Panc1 (cell line): ENCODE data around the gene TMA7. TPM values are rescaled to one million over a fixed set of nuclear protein-coding genes. Genes with fewer than 3 reads are reported as not detected.

ENCODE experiments used
- ATAC-seq: fragments of 200-7000 bp; cut with Tn5 transposase; 2 replicates; pipeline ENCODE4 v1.9.1; 2020; ENCODE audit warnings: mild to moderate bottlenecking, moderate library complexity
- BruUV-seq: library from RNA; stranded (reverse); fragments of 400-500 nt; replicated peaks from 2 replicates; lab custom pipeline; 2021; lab: Mats Ljungman, UMichigan
- CTCF ChIA-PET: fragments of 300-600 bp; sonication (Branson Sonifier 250); formaldehyde crosslinking; loops from one replicate; lab custom pipeline; 2022; ENCODE audit warnings: antibody characterized with exemption; lab: Charles Lee
- POLR2A ChIA-PET: fragments of 300-600 bp; sonication (Branson Sonifier 250); formaldehyde crosslinking; loops from one replicate; lab custom pipeline; 2022; ENCODE audit warnings: antibody characterized with exemption; lab: Charles Lee
- DNase-seq: peaks from one replicate; pipeline ENCODE4 v3.0.0-alpha.2; 2010; ENCODE audit warnings: low read depth, low spot score
- H3K27ac ChIP-seq: 2 replicates; pipeline ENCODE4 v1.5.1; 2011; ENCODE audit warnings: mild to moderate bottlenecking, low read length, inconsistent platforms
- H3K27me3 ChIP-seq: fragments of 200-500 bp; sonication (Bioruptor generic); 2 replicates; pipeline ENCODE4 v1.6.0; 2014; ENCODE audit warnings: low read length, inconsistent platforms; ENCODE audit not compliant: control insufficient read depth, insufficient read depth
- H3K36me3 ChIP-seq: fragments of 200-500 bp; sonication (Bioruptor generic); 2 replicates; pipeline ENCODE4 v1.5.1; 2014; ENCODE audit warnings: inconsistent platforms, mild to moderate bottlenecking, low read length, moderate library complexity; ENCODE audit not compliant: control insufficient read depth, insufficient read depth
- H3K4me1 ChIP-seq: 2 replicates; pipeline ENCODE4 v1.5.1; 2011; ENCODE audit warnings: inconsistent platforms, mild to moderate bottlenecking, low read length, moderate library complexity; ENCODE audit not compliant: control insufficient read depth, insufficient read depth
- H3K4me3 ChIP-seq, 2 experiments: 2 replicates each; pipeline ENCODE4 v1.5.1; 2011 to 2012; ENCODE audit warnings: low read depth in 2 of 2, low read length in 2 of 2, mild to moderate bottlenecking in 2 of 2, inconsistent platforms in 1 of 2, moderate library complexity in 1 of 2
- H3K9me3 ChIP-seq: fragments of 200-500 bp; sonication (Bioruptor generic); 2 replicates; pipeline ENCODE4 v1.5.1; 2014; ENCODE audit warnings: low read depth, mild to moderate bottlenecking, inconsistent platforms, low read length, moderate library complexity; ENCODE audit not compliant: control insufficient read depth, insufficient read depth
- CTCF ChIP-seq: fragments of 450-650 bp; IDR thresholded peaks from 2 replicates; pipeline ENCODE4 v1.5.1; 2017; ENCODE audit warnings: mild to moderate bottlenecking
- POLR2AphosphoS5 ChIP-seq: IDR thresholded peaks from 2 replicates; pipeline ENCODE4 v1.6.1; 2012; ENCODE audit warnings: mild to moderate bottlenecking, low read depth, low read length, moderate library complexity
- REST ChIP-seq, 2 experiments: IDR thresholded peaks; 2 replicates each; pipeline ENCODE4 v1.6.1; 2011 to 2012; ENCODE audit warnings: low read depth in 2 of 2, control low read depth in 1 of 2, low read length in 1 of 2, mild to moderate bottlenecking in 1 of 2, moderate library complexity in 1 of 2; ENCODE audit not compliant: insufficient read depth in 1 of 2
- SIN3A ChIP-seq: IDR thresholded peaks from 2 replicates; pipeline ENCODE4 v1.6.1; 2012; ENCODE audit warnings: low read depth, mild to moderate bottlenecking, low read length, moderate library complexity, borderline replicate concordance; ENCODE audit not compliant: insufficient read depth
- TCF7L2 ChIP-seq: IDR thresholded peaks from 2 replicates; pipeline ENCODE4 v1.6.1; 2011; ENCODE audit warnings: mild to moderate bottlenecking, low read depth, low read length, inconsistent platforms
- in situ Hi-C: cut with HindIII; loops from 2 replicates; pipeline ENCODE4 v1.10.0; 2016; ENCODE audit warnings: low sequenced_read_pairs, low pct_unique_long_range_greater_than_20kb
- intact Hi-C: fragments of 100-400 bp; cut with micrococcal nuclease; formaldehyde crosslinking; loops from one replicate; pipeline ENCODE4 v1.10.0; 2022; ENCODE audit not compliant: unreplicated experiment
- total RNA-seq: library from RNA; stranded (reverse); gene quantifications from one replicate; pipeline ENCODE4 v1.2.1, GENCODE V29; 2021; ENCODE audit not compliant: unreplicated experiment

Gene TMA7
- total RNA-seq, 1 experiment from 2014 or later: 175 TPM

- Histone ChIP-seq H3K36me3 (no peaks in the 10 kb centered on the region), H3K4me3 (no peak overlapping the region), H3K9me3 (no peaks in the 10 kb centered on the region), H3K27ac (no peak overlapping the region), H3K27me3 (no peaks in the 10 kb centered on the region), H3K4me1 (no peaks in the 10 kb centered on the region)
- POLR2A ChIA-PET: no interaction called here
- in situ Hi-C loops: no loop called here
- intact Hi-C loops: no loop called here
- no peak for DNase-seq
- no peak for TF ChIP-seq CTCF
- TF ChIP-seq POLR2AphosphoS5: no peak
- no peak for TF ChIP-seq TCF7L2
- TF ChIP-seq REST (IDR thresholded peaks at IDR 0.05; ENCODE audit: insufficient read depth in 1 of 2, low read depth in 2 of 2, low read length in 1 of 2): no peak
- TF ChIP-seq SIN3A: no peak
- CTCF ChIA-PET: interaction anchor here (1.9 kb wide), 1 partner anchor 27 kb away, joined by 13 read pairs; no protein-coding TSS in a partner anchor
- BruUV-seq: no TSS peak
- no peak for ATAC-seq
Observed at GRCh38 chr3:48409291-48410201, 30.5 kb upstream of the TMA7 start.

GRCh38 chr3:48410205-48411040 is 29.6 kb upstream of the TMA7 start:
- in situ Hi-C loops (no loop called here), intact Hi-C loops (no loop called here)
- TF ChIP-seq SIN3A (no peak), CTCF (no peak), REST (IDR thresholded peaks at IDR 0.05; ENCODE audit: insufficient read depth in 1 of 2, low read depth in 2 of 2, low read length in 1 of 2) (no peak), TCF7L2 (no peak), POLR2AphosphoS5 (no peak)
- Histone ChIP-seq H3K27ac (no peak overlapping the region), H3K27me3 (no peaks in the 10 kb centered on the region), H3K36me3 (no peaks in the 10 kb centered on the region), H3K4me3 (no peak overlapping the region), H3K9me3 (no peaks in the 10 kb centered on the region), H3K4me1 (no peaks in the 10 kb centered on the region)
- BruUV-seq: no TSS peak
- ATAC-seq (no peak), DNase-seq (no peak)
- ChIA-PET POLR2A (no interaction called here), CTCF (interaction anchor here (1.7 kb wide), 1 partner anchor 26 kb away, joined by 6 read pairs; no protein-coding TSS in a partner anchor)
